IMR-90 (cell line): Measurements from ENCODE around the gene TRIM5. TPM values are rescaled to one million over a fixed set of nuclear protein-coding genes. Genes with fewer than 3 reads are reported as not detected.

ENCODE experiments used
- ATAC-seq: fragments of 200-7000 bp; cut with Tn5 transposase; 2 replicates; pipeline ENCODE4 v1.9.1; 2020; ENCODE audit warnings: low read depth, mild to moderate bottlenecking, moderate library complexity
- BruUV-seq: library from RNA; stranded (reverse); fragments of 400-500 nt; replicated peaks from 2 replicates; lab custom pipeline; 2021; lab: Mats Ljungman, UMichigan
- CTCF ChIA-PET: fragments of 300-600 bp; formaldehyde crosslinking; extraction: SDS; loops from one replicate; lab custom pipeline; 2021; ENCODE audit warnings: antibody characterized with exemption; lab: Yijun Ruan, JAX
- POLR2A ChIA-PET: fragments of 300-600 bp; sonication (Branson Sonifier 250); formaldehyde crosslinking; loops from one replicate; lab custom pipeline; 2022; ENCODE audit warnings: antibody characterized with exemption; ENCODE audit not compliant: unreplicated experiment; lab: Charles Lee
- DNase-seq: peaks from one replicate; pipeline ENCODE4 v3.0.0; 2013
- H2AFZ ChIP-seq: replicated peaks from 2 replicates; pipeline ENCODE3; 2013; ENCODE audit warnings: low read length, mild to moderate bottlenecking; ENCODE audit not compliant: poor library complexity
- H2AK5ac ChIP-seq: 2 replicates; pipeline ENCODE4 v1.6.1; 2013; ENCODE audit warnings: low read depth, low read length, inconsistent platforms
- H2AK9ac ChIP-seq: replicated peaks from 2 replicates; pipeline ENCODE3; 2013; ENCODE audit warnings: mild to moderate bottlenecking, low read depth, low read length, moderate library complexity; ENCODE audit not compliant: poor library complexity
- H2BK120ac ChIP-seq: 2 replicates; pipeline ENCODE4 v1.6.1; 2013; ENCODE audit warnings: low read depth, low read length, inconsistent platforms
- H2BK15ac ChIP-seq: 3 replicates; pipeline ENCODE4 v1.6.1; 2013; ENCODE audit warnings: low read depth, low read length, inconsistent platforms
- H2BK20ac ChIP-seq: 2 replicates; pipeline ENCODE4 v1.6.1; 2013; ENCODE audit warnings: low read depth, mild to moderate bottlenecking, inconsistent platforms, low read length, moderate library complexity
- H2BK5ac ChIP-seq: 2 replicates; pipeline ENCODE4 v1.6.1; 2013; ENCODE audit warnings: mild to moderate bottlenecking, low read depth, low read length, inconsistent platforms; ENCODE audit not compliant: poor library complexity, severe bottlenecking
- H3K14ac ChIP-seq: replicated peaks from 2 replicates; pipeline ENCODE4 v1.6.1; 2013; ENCODE audit warnings: low read depth, low read length, inconsistent platforms
- H3K18ac ChIP-seq: 2 replicates; pipeline ENCODE4 v1.6.1; 2013; ENCODE audit warnings: low read depth, low read length, control low read depth
- H3K23ac ChIP-seq: 2 replicates; pipeline ENCODE4 v1.6.1; 2013; ENCODE audit warnings: low read depth, low read length, inconsistent platforms
- H3K27ac ChIP-seq: 2 replicates; pipeline ENCODE4 v1.5.1; 2013; ENCODE audit warnings: mild to moderate bottlenecking, control low read depth, low read length; ENCODE audit not compliant: insufficient read depth
- H3K27me3 ChIP-seq: 2 replicates; pipeline ENCODE4 v1.6.1; 2013; ENCODE audit warnings: low read length; ENCODE audit not compliant: control insufficient read depth, insufficient read depth
- H3K36me3 ChIP-seq: 2 replicates; pipeline ENCODE4 v1.6.1; 2013; ENCODE audit warnings: low read length, mixed read lengths; ENCODE audit not compliant: control insufficient read depth, insufficient read depth
- H3K4ac ChIP-seq: 2 replicates; pipeline ENCODE4 v1.6.1; 2013; ENCODE audit warnings: low read depth, low read length, inconsistent platforms
- H3K4me1 ChIP-seq: 2 replicates; pipeline ENCODE4 v1.6.1; 2013; ENCODE audit warnings: low read length, mixed read lengths; ENCODE audit not compliant: control insufficient read depth, insufficient read depth
- H3K4me2 ChIP-seq: 2 replicates; pipeline ENCODE4 v1.6.1; 2013; ENCODE audit warnings: low read depth, mild to moderate bottlenecking, control low read depth, low read length, moderate library complexity
- H3K4me3 ChIP-seq: 2 replicates; pipeline ENCODE4 v1.5.1; 2013; ENCODE audit warnings: low read depth, mild to moderate bottlenecking, control low read depth, low read length, moderate library complexity; ENCODE audit not compliant: insufficient read depth
- H3K56ac ChIP-seq: 2 replicates; pipeline ENCODE4 v1.6.1; 2013; ENCODE audit warnings: low read length, inconsistent platforms; ENCODE audit not compliant: insufficient read depth; ENCODE audit errors: extremely low read depth
- H3K79me1 ChIP-seq, 2 experiments: 2 replicates each; pipeline ENCODE4 v1.6.1; 2013; ENCODE audit warnings: low read length in 2 of 2, inconsistent platforms in 1 of 2, low read depth in 1 of 2
- H3K9ac ChIP-seq: 2 replicates; pipeline ENCODE4 v1.6.1; 2013; ENCODE audit warnings: low read depth, low read length, control low read depth
- H3K9me1 ChIP-seq: 2 replicates; pipeline ENCODE4 v1.6.1; 2013; ENCODE audit warnings: low read length, inconsistent platforms; ENCODE audit not compliant: insufficient read depth
- H3K9me3 ChIP-seq: 2 replicates; pipeline ENCODE4 v1.6.1; 2013; ENCODE audit warnings: low read length; ENCODE audit not compliant: control insufficient read depth, insufficient read depth
- H4K20me1 ChIP-seq: 2 replicates; pipeline ENCODE4 v1.6.1; 2013; ENCODE audit warnings: low read length, inconsistent platforms; ENCODE audit not compliant: insufficient read depth
- H4K5ac ChIP-seq: 2 replicates; pipeline ENCODE4 v1.6.1; 2013; ENCODE audit warnings: mild to moderate bottlenecking, low read depth, low read length, control low read depth
- H4K8ac ChIP-seq, 2 experiments: 2 replicates each; pipeline ENCODE4 v1.6.1; 2013; ENCODE audit warnings: low read depth in 2 of 2, low read length in 2 of 2, control low read depth in 1 of 2, inconsistent platforms in 1 of 2
- H4K91ac ChIP-seq: 2 replicates; pipeline ENCODE4 v1.6.1; 2013; ENCODE audit warnings: low read depth, low read length, inconsistent platforms; ENCODE audit not compliant: insufficient read depth
- BHLHE40 ChIP-seq: fragments of 150-350 bp; IDR thresholded peaks from 2 replicates; pipeline ENCODE4 v1.6.1; 2016; ENCODE audit warnings: mild to moderate bottlenecking, low read depth, low read length
- CEBPB ChIP-seq: IDR thresholded peaks from 2 replicates; pipeline ENCODE4 v1.6.1; 2012; ENCODE audit warnings: low read depth, low read length, improper control_type of control experiment
- CHD1 ChIP-seq: IDR thresholded peaks from 2 replicates; pipeline ENCODE4 v1.6.1; 2012; ENCODE audit warnings: low read depth, low read length, improper control_type of control experiment
- FOS ChIP-seq: fragments of 150-350 bp; IDR thresholded peaks from 2 replicates; pipeline ENCODE4 v1.6.1; 2016; ENCODE audit warnings: low read depth, low read length
- MAFK ChIP-seq: IDR thresholded peaks from 2 replicates; pipeline ENCODE4 v1.6.1; 2012; ENCODE audit warnings: low read depth, low read length, improper control_type of control experiment
- MAZ ChIP-seq: IDR thresholded peaks from 2 replicates; pipeline ENCODE4 v1.6.1; 2012; ENCODE audit warnings: low read depth, mild to moderate bottlenecking, low read length, improper control_type of control experiment, moderate library complexity, borderline replicate concordance
- MXI1 ChIP-seq: IDR thresholded peaks from 2 replicates; pipeline ENCODE4 v1.6.1; 2012; ENCODE audit warnings: low read depth, mild to moderate bottlenecking, low read length, moderate library complexity, borderline replicate concordance
- NFE2L2 ChIP-seq: fragments of 150-350 bp; IDR thresholded peaks from 2 replicates; pipeline ENCODE4 v1.6.1; 2016; ENCODE audit warnings: low read depth, mild to moderate bottlenecking, low read length
- POLR2A ChIP-seq: IDR thresholded peaks from 2 replicates; pipeline ENCODE4 v1.6.1; 2012; ENCODE audit warnings: mild to moderate bottlenecking, low read depth, low read length
- RAD21 ChIP-seq: IDR thresholded peaks from 2 replicates; pipeline ENCODE4 v1.6.1; 2012; ENCODE audit warnings: low read length, improper control_type of control experiment
- RCOR1 ChIP-seq: IDR thresholded peaks from 2 replicates; pipeline ENCODE4 v1.6.1; 2012; ENCODE audit warnings: mild to moderate bottlenecking, low read length, improper control_type of control experiment; ENCODE audit not compliant: insufficient replicate concordance
- RFX5 ChIP-seq: IDR thresholded peaks from 2 replicates; pipeline ENCODE4 v1.8.0; 2012; ENCODE audit warnings: low read depth, mild to moderate bottlenecking, low read length, moderate library complexity
- SMC3 ChIP-seq: fragments of 150-350 bp; IDR thresholded peaks from 2 replicates; pipeline ENCODE4 v1.6.1; 2016; ENCODE audit warnings: low read depth, mild to moderate bottlenecking, antibody characterized with exemption, low read length, moderate library complexity
- WGBS, 2 experiments: methylation state at CpG; one replicate each; pipeline versions ENCODE4 v1.1.5 to v1.1.7; 2013; ENCODE audit warnings: missing lambda C conversion rate in 2 of 2; ENCODE audit not compliant: insufficient read length in 1 of 2; ENCODE audit errors: extremely low coverage in 2 of 2; 5-methylcytosine and 5-hydroxymethylcytosine counted together
- dilution Hi-C: fragments of 300-500 bp; cut with HindIII; formaldehyde crosslinking; loops from one replicate; pipeline ENCODE4 v1.14.3; 2018; ENCODE audit warnings: low sequenced_read_pairs; ENCODE audit not compliant: unreplicated experiment
- in situ Hi-C: fragments of 300-500 bp; cut with MboI; formaldehyde crosslinking; loops from 3 replicates; pipeline ENCODE4 v1.14.3; 2019; ENCODE audit warnings: low sequenced_read_pairs, inconsistent platforms, mixed read lengths
- intact Hi-C: fragments of 100-400 bp; cut with micrococcal nuclease; formaldehyde crosslinking; loops from 2 replicates; pipeline ENCODE4 v1.10.0; 2022
- polyA plus RNA-seq, 3 experiments: library from polyadenylated mRNA; depleted of rRNA; stranded (reverse); fragments of >200 nt; gene quantifications; 2 replicates each; pipeline ENCODE4 v1.2.3, GENCODE V29; 2012; ENCODE audit warnings: low replicate concordance in 1 of 3
- total RNA-seq: library from RNA; depleted of rRNA; stranded (reverse); fragments of >200 nt; gene quantifications from 2 replicates; pipeline ENCODE4 v1.2.3, GENCODE V29; 2012
- TF ChIP-seq, protein P1 (sequence below): conservative IDR thresholded peaks from 2 replicates; pipeline ENCODE4 v1.5.1; 2012; ENCODE audit warnings: mild to moderate bottlenecking, low read depth, low read length, improper control_type of control experiment
- TF ChIP-seq, protein P2 (sequence below): fragments of 150-350 bp; IDR thresholded peaks from 2 replicates; pipeline ENCODE4 v1.6.1; 2016; ENCODE audit warnings: low read depth, mild to moderate bottlenecking, low read length, moderate library complexity, borderline replicate concordance
- TF ChIP-seq, protein P3 (sequence below): fragments of 150-350 bp; IDR thresholded peaks from 2 replicates; pipeline ENCODE4 v1.6.1; 2017; ENCODE audit warnings: mild to moderate bottlenecking, antibody characterized with exemption, low read length, low read depth

The TRIM5 gene
- total and polyA plus RNA-seq, 2 of the 4 experiments (the other 2 are of a cell fraction): 32.6 to 49.1 TPM

DNA sequence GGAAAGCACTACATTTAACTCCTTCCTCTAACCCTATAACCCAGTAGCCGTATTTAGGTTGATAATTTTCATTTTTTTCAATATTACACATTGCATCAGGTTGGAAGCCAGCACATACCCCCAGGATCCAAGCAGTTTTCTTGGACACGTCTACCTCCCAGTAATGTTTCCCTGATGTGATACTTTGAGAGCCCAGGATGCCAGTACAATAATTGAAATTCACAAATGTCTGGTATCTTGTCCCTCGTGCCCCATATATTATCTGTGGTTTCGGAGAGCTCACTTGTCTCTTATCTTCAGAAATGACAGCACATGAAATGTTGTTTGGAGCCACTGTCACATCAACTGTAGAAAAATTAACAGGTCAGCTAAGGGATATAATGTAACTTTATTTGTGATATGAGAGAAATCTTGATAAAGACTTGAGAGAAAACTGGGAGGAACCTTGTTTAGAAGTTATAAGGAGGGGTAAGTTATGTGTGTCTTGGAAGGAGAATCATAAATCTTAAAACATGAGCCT, 19.8 kb downstream of the TRIM5 start:
- Histone ChIP-seq H2BK20ac (no peak overlapping the region), H3K4me2 (no peak overlapping the region), H2BK120ac (no peak overlapping the region), H3K36me3 (peaks cover 23% of the 10 kb centered on the region), H3K4me1 (no peaks in the 10 kb centered on the region; the same call in 1 of the 2 replicates), H3K4me3 (no peak overlapping the region), H3K9ac (no peak overlapping the region), H4K20me1 (no peaks in the 10 kb centered on the region), H3K27me3 (no peaks in the 10 kb centered on the region), H3K27ac (no peak overlapping the region), H4K5ac (no peak overlapping the region), H3K23ac (no peak overlapping the region), H4K91ac (no peak overlapping the region), H2BK15ac (no peak overlapping the region), H2AK9ac (no peak overlapping the region), H2BK5ac (no peak overlapping the region), H2AFZ (no peak overlapping the region), H3K56ac (no peak overlapping the region), H3K79me1 (peaks cover 0 to 7% of the 10 kb centered on the region in 2 experiments; a peak in 3 of 4 replicates), H2AK5ac (no peak overlapping the region), H4K8ac (no peak overlapping the region), H3K9me3 (no peaks in the 10 kb centered on the region), H3K14ac (no peak overlapping the region), H3K18ac (no peak overlapping the region), H3K9me1 (no peaks in the 10 kb centered on the region), H3K4ac (no peak overlapping the region)
- TF ChIP-seq NFE2L2: no peak
- no peak for TF ChIP-seq BHLHE40
- no peak for TF ChIP-seq FOS
- no peak for TF ChIP-seq RAD21
- TF ChIP-seq, protein P1, sequence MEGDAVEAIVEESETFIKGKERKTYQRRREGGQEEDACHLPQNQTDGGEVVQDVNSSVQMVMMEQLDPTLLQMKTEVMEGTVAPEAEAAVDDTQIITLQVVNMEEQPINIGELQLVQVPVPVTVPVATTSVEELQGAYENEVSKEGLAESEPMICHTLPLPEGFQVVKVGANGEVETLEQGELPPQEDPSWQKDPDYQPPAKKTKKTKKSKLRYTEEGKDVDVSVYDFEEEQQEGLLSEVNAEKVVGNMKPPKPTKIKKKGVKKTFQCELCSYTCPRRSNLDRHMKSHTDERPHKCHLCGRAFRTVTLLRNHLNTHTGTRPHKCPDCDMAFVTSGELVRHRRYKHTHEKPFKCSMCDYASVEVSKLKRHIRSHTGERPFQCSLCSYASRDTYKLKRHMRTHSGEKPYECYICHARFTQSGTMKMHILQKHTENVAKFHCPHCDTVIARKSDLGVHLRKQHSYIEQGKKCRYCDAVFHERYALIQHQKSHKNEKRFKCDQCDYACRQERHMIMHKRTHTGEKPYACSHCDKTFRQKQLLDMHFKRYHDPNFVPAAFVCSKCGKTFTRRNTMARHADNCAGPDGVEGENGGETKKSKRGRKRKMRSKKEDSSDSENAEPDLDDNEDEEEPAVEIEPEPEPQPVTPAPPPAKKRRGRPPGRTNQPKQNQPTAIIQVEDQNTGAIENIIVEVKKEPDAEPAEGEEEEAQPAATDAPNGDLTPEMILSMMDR: no peak
- TF ChIP-seq RFX5: no peak
- TF ChIP-seq, protein P2, sequence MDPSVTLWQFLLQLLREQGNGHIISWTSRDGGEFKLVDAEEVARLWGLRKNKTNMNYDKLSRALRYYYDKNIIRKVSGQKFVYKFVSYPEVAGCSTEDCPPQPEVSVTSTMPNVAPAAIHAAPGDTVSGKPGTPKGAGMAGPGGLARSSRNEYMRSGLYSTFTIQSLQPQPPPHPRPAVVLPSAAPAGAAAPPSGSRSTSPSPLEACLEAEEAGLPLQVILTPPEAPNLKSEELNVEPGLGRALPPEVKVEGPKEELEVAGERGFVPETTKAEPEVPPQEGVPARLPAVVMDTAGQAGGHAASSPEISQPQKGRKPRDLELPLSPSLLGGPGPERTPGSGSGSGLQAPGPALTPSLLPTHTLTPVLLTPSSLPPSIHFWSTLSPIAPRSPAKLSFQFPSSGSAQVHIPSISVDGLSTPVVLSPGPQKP: no peak
- TF ChIP-seq RCOR1: no peak
- no peak for TF ChIP-seq CEBPB
- no peak for TF ChIP-seq POLR2A
- TF ChIP-seq MAZ: no peak
- no peak for TF ChIP-seq MXI1
- TF ChIP-seq MAFK: no peak
- TF ChIP-seq SMC3: no peak
- TF ChIP-seq, protein P3, sequence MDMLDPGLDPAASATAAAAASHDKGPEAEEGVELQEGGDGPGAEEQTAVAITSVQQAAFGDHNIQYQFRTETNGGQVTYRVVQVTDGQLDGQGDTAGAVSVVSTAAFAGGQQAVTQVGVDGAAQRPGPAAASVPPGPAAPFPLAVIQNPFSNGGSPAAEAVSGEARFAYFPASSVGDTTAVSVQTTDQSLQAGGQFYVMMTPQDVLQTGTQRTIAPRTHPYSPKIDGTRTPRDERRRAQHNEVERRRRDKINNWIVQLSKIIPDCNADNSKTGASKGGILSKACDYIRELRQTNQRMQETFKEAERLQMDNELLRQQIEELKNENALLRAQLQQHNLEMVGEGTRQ: no peak
- no peak for TF ChIP-seq CHD1
- no peak for DNase-seq
- ATAC-seq: no peak
- ChIA-PET CTCF (interaction anchor here (1.0 kb wide), 1 partner anchor 63 kb away, joined by 3 read pairs; no protein-coding TSS in a partner anchor), POLR2A (no interaction called here)
- 100% methylated on average over 1 of the region's 4 CpGs; no CpG with 5 or more reads in 1 of the 2 experiments for WGBS, 2 experiments
- intact Hi-C loops: no loop called here
- in situ Hi-C loops: no loop called here
- BruUV-seq: no TSS peak
- dilution Hi-C loops: no loop called here
